Glutamatergic neuron (in vitro differentiated cells): Measurements from ENCODE around the gene MYO6. TPM values are rescaled to one million over a fixed set of nuclear protein-coding genes. Genes with fewer than 3 reads are reported as not detected.
"Not testable (repeated sequence)": the region's sequence is repeated elsewhere in the genome, so short reads cannot be mapped to it uniquely, and the experiment has no call there.

ENCODE experiments used
- DNase-seq: peaks from one replicate; pipeline ENCODE4 v3.0.0; 2022
- H3K27ac Mint-ChIP-seq: one replicate; pipeline ENCODE4 v1.8.0; 2020; ENCODE audit warnings: mild to moderate bottlenecking, mixed read lengths, inconsistent platforms; ENCODE audit not compliant: unreplicated experiment
- H3K27me3 Mint-ChIP-seq: one replicate; pipeline ENCODE4 v1.8.0; 2020; ENCODE audit warnings: mild to moderate bottlenecking, moderate library complexity, mixed read lengths, inconsistent platforms; ENCODE audit not compliant: unreplicated experiment
- H3K36me3 Mint-ChIP-seq: one replicate; pipeline ENCODE4 v1.8.0; 2020; ENCODE audit warnings: mild to moderate bottlenecking, mixed read lengths, inconsistent platforms; ENCODE audit not compliant: unreplicated experiment
- H3K4me1 Mint-ChIP-seq: one replicate; pipeline ENCODE4 v1.8.0; 2020; ENCODE audit warnings: mild to moderate bottlenecking, low read depth, mixed read lengths, inconsistent platforms; ENCODE audit not compliant: unreplicated experiment
- H3K4me3 Mint-ChIP-seq: one replicate; pipeline ENCODE4 v1.8.0; 2020; ENCODE audit warnings: mild to moderate bottlenecking, mixed read lengths, inconsistent platforms; ENCODE audit not compliant: unreplicated experiment
- H3K9me3 Mint-ChIP-seq: one replicate; pipeline ENCODE4 v1.8.0; 2020; ENCODE audit warnings: mild to moderate bottlenecking, moderate library complexity, mixed read lengths, inconsistent platforms; ENCODE audit not compliant: unreplicated experiment
- total RNA-seq: library from RNA; stranded (reverse); fragmentation: NEBNext Ultra II Directional; extraction: Animal tissue kit (Norgen Biotek cat#: 25700); gene quantifications from one replicate; pipeline ENCODE4 v1.2.1, GENCODE V29; 2021; ENCODE audit not compliant: unreplicated experiment
- TF ChIP-seq, protein P1 (sequence below): fragments of 200-600 bp; sonication (generic); IDR thresholded peaks from one replicate; pipeline ENCODE4 v1.5.0; 2021; ENCODE audit not compliant: partially characterized antibody, unreplicated experiment

Gene MYO6
- total RNA-seq, 1 donor from 2014 or later, result 72.2 TPM

DNA sequence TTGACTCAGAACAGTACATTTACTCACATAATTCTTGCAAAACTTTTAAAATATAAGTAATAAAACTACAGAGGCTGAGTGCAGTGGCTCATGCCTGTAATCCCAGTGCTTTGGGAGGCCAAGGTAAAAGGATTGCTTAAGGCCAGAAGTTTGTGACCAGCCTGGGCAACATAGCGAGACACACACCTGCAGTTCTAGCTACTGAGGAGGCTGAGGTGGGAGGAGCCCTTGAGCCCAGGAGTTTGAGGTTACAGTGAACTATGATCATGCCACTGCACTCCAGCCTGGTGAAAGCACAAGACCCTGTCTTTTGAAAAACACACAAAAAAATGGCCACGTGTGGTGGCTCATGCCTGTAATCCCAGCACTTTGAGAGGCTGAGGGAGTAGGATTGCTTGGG, 21.8 kb upstream of the MYO6 start:
- TF ChIP-seq, protein P1, sequence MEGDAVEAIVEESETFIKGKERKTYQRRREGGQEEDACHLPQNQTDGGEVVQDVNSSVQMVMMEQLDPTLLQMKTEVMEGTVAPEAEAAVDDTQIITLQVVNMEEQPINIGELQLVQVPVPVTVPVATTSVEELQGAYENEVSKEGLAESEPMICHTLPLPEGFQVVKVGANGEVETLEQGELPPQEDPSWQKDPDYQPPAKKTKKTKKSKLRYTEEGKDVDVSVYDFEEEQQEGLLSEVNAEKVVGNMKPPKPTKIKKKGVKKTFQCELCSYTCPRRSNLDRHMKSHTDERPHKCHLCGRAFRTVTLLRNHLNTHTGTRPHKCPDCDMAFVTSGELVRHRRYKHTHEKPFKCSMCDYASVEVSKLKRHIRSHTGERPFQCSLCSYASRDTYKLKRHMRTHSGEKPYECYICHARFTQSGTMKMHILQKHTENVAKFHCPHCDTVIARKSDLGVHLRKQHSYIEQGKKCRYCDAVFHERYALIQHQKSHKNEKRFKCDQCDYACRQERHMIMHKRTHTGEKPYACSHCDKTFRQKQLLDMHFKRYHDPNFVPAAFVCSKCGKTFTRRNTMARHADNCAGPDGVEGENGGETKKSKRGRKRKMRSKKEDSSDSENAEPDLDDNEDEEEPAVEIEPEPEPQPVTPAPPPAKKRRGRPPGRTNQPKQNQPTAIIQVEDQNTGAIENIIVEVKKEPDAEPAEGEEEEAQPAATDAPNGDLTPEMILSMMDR, result no peak
- no peak overlapping the region for H3K27ac Mint-ChIP-seq

DNA sequence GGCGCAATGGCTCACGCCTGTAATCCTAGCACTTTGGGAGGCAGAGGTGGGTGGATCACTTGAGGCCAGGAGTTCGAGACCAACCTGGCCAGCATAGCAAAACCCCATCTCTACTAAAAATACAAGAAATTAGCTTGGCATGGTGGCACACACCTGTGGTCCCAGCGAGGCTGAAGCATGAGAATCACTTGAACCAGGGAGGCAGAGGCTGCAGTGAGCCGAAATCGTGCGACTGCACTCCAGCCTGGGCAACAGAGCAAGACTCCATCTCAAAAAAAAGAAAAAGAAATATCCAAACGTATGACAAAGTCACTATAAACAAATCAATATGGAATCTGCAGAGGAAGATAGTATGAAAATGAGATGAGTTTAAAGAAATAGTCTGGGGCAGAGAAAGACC, 18.0 kb upstream of the MYO6 start:
- not testable (repeated sequence) for H3K9me3 Mint-ChIP-seq, H3K4me3 Mint-ChIP-seq, DNase-seq, H3K27ac Mint-ChIP-seq, H3K36me3 Mint-ChIP-seq, H3K27me3 Mint-ChIP-seq, H3K4me1 Mint-ChIP-seq

More for the DNA sequence above, 21.8 kb upstream of the MYO6 start:
- H3K4me3 Mint-ChIP-seq, result no peak overlapping the region
- H3K27me3 Mint-ChIP-seq, result peaks cover 3% of the 10 kb centered on the region
- DNase-seq, result no peak
- no peaks in the 10 kb centered on the region for H3K9me3 Mint-ChIP-seq
- H3K36me3 Mint-ChIP-seq, result no peaks in the 10 kb centered on the region
- H3K4me1 Mint-ChIP-seq, result no peaks in the 10 kb centered on the region

DNA sequence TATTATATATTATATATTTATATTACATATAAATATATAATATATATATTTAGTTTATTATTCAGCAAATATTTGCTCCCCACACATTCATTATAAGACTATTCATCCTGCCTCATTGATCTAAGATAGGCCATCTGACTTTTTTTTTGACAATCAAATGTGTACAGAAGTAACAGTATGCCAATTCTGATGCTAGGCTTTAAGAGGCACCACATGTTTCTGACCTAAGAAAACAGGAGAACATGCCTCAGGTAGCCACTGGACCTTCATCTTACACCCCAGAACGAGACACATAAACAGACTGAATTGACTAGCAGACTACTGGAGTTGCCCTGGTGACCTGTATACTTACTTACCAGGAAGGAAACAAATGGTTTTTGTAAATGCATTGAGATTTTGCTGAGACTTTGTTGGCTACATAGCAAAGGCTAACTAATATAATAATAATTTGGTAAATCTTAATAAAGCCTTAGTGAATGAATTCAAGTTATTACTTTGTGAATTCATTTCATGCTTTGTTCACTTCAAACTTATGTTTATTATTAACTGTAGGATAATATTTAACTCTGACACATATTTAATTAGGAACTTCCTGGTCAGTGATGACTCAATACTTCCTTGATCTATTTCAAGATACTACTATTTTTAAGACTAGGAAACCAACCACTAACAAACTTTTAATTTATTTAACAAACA, 13.4 kb upstream of the MYO6 start:
- no peak for DNase-seq
- H3K4me1 Mint-ChIP-seq, result no peaks in the 10 kb centered on the region
- no peaks in the 10 kb centered on the region for H3K27me3 Mint-ChIP-seq
- TF ChIP-seq, protein P1, result no peak
- H3K36me3 Mint-ChIP-seq, result no peaks in the 10 kb centered on the region
- no peaks in the 10 kb centered on the region for H3K9me3 Mint-ChIP-seq
- H3K27ac Mint-ChIP-seq, result no peak overlapping the region
- H3K4me3 Mint-ChIP-seq, result no peak overlapping the region

DNA sequence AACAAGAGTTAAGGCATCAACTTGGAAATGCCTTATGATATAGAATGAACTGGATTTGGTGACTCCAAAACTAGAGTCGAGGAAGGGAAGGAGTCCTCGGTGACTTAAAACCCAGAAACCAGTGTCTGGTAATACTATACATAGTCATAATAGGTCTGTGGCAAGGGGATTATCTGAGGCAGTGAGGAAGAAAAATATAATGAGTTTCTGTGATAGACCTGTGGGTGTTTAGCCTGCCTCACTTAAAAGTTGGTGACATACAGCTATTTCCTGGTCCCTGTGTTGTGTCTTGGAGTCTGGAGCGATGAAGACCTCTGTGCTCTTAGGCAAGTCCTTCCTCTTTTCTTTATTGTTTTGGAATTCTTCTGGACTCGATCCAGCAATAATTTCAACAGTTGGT, 5.1 kb upstream of the MYO6 start:
- TF ChIP-seq, protein P1, result no peak
- Mint-ChIP-seq H3K27ac (no peak overlapping the region), H3K9me3 (peaks cover 2% of the 10 kb centered on the region), H3K4me1 (no peaks in the 10 kb centered on the region), H3K36me3 (no peaks in the 10 kb centered on the region), H3K27me3 (no peaks in the 10 kb centered on the region), H3K4me3 (no peak overlapping the region)
- DNase-seq, result no peak

DNA sequence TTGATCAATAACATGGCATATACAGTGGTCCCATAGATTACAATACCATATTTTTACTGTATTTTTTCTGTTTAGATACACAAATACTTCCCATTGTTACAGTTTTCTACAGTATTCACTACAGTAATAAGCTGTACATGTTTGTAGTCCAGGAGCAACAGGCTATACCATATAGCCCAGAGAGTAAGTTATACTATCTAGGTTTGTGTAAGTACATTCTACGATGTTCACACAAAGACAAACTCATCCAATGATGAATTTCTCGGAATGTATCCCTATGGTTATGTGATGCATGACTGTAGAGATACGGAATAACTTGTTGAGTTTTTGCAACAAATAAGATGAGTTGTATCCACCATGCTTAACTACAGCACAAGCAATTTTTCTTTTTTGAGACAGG, 3.6 kb upstream of the MYO6 start:
- H3K27me3 Mint-ChIP-seq, result no peaks in the 10 kb centered on the region
- no peak overlapping the region for H3K4me3 Mint-ChIP-seq
- TF ChIP-seq, protein P1, result no peak
- no peak overlapping the region for H3K27ac Mint-ChIP-seq
- H3K9me3 Mint-ChIP-seq, result peaks cover 2% of the 10 kb centered on the region
- no peak for DNase-seq
- H3K36me3 Mint-ChIP-seq, result no peaks in the 10 kb centered on the region
- H3K4me1 Mint-ChIP-seq, result no peaks in the 10 kb centered on the region
